Mucosa of rectum (tissue), 2 donors: ENCODE results near the gene FAHD1.

Experiments
- H3K27ac ChIP-seq, 2 donors: one replicate each; pipeline ENCODE4 v1.7.0; 2013; ENCODE audit warnings: inconsistent platforms in 2 of 2, low read depth in 2 of 2, low read length in 2 of 2
- H3K27me3 ChIP-seq, 2 donors: one replicate each; pipeline ENCODE4 v1.7.0; 2013; ENCODE audit warnings: low read length in 2 of 2; ENCODE audit not compliant: control insufficient read depth in 2 of 2, insufficient read depth in 2 of 2
- H3K36me3 ChIP-seq, 2 donors: one replicate each; pipeline ENCODE4 v1.7.0; 2013; ENCODE audit warnings: low read length in 2 of 2; ENCODE audit not compliant: control insufficient read depth in 2 of 2, insufficient read depth in 2 of 2
- H3K4me1 ChIP-seq, 2 donors: one replicate each; pipeline ENCODE4 v1.7.0; 2013; ENCODE audit warnings: low read length in 2 of 2, mild to moderate bottlenecking in 1 of 2; ENCODE audit not compliant: control insufficient read depth in 2 of 2, insufficient read depth in 2 of 2
- H3K4me3 ChIP-seq, 2 donors: one replicate each; pipeline ENCODE4 v1.7.0; 2013; ENCODE audit warnings: low read length in 2 of 2
- H3K9ac ChIP-seq, 2 donors: one replicate each; pipeline ENCODE4 v1.7.0; 2013; ENCODE audit warnings: low read length in 2 of 2, low read depth in 1 of 2, mild to moderate bottlenecking in 1 of 2
- H3K9me3 ChIP-seq, 2 donors: one replicate each; pipeline ENCODE4 v1.7.0; 2013; ENCODE audit warnings: low read length in 2 of 2; ENCODE audit not compliant: control insufficient read depth in 2 of 2
- donor health status: healthy.
- donor health status: Normal muscosa, but diverticular disease.

FAHD1 gene

GRCh38 chr16:1800701-1801100, 26.3 kb upstream of the FAHD1 start:
- Histone ChIP-seq H3K4me3 (no peak overlapping the region), H3K36me3 (no peaks in the 10 kb centered on the region), H3K27ac (no peak overlapping the region), H3K9ac (no peak overlapping the region), H3K9me3 (no peaks in the 10 kb centered on the region), H3K4me1 (no peaks in the 10 kb centered on the region), H3K27me3 (no peaks in the 10 kb centered on the region)

GRCh38 chr16:1807626-1808025, 19.4 kb upstream of the FAHD1 start:
- H3K36me3 ChIP-seq = peaks cover 14 to 23% of the 10 kb centered on the region in 2 donors
- H3K27ac ChIP-seq = no peak overlapping the region
- no peaks in the 10 kb centered on the region for H3K27me3 ChIP-seq
- no peak overlapping the region for H3K9ac ChIP-seq
- H3K4me3 ChIP-seq = no peak overlapping the region
- no peaks in the 10 kb centered on the region for H3K9me3 ChIP-seq
- no peaks in the 10 kb centered on the region for H3K4me1 ChIP-seq

- Histone ChIP-seq H3K9me3 (no peaks in the 10 kb centered on the region), H3K36me3 (peaks cover 14 to 23% of the 10 kb centered on the region in 2 donors), H3K9ac (no peak overlapping the region), H3K4me3 (no peak overlapping the region), H3K4me1 (no peaks in the 10 kb centered on the region), H3K27ac (no peak overlapping the region), H3K27me3 (no peaks in the 10 kb centered on the region)
Measured at GRCh38 chr16:1808691-1809090, 18.3 kb upstream of the FAHD1 start.

GRCh38 chr16:1809281-1809801, 17.7 kb upstream of the FAHD1 start:
- H3K27ac ChIP-seq = no peak overlapping the region
- H3K27me3 ChIP-seq = no peaks in the 10 kb centered on the region
- no peaks in the 10 kb centered on the region for H3K4me1 ChIP-seq
- H3K4me3 ChIP-seq = no peak overlapping the region
- H3K9me3 ChIP-seq = no peaks in the 10 kb centered on the region
- H3K9ac ChIP-seq = no peak overlapping the region
- H3K36me3 ChIP-seq = peaks cover 14 to 25% of the 10 kb centered on the region in 2 donors

GRCh38 chr16:1810106-1810505, 16.9 kb upstream of the FAHD1 start:
- Histone ChIP-seq H3K9ac (no peak overlapping the region), H3K4me1 (no peaks in the 10 kb centered on the region), H3K27me3 (no peaks in the 10 kb centered on the region), H3K27ac (no peak overlapping the region), H3K9me3 (no peaks in the 10 kb centered on the region), H3K36me3 (peaks cover 14 to 25% of the 10 kb centered on the region in 2 donors), H3K4me3 (no peak overlapping the region)

GRCh38 chr16:1810536-1810935, 16.5 kb upstream of the FAHD1 start:
- Histone ChIP-seq H3K27me3 (no peaks in the 10 kb centered on the region), H3K9ac (no peak overlapping the region), H3K4me1 (no peaks in the 10 kb centered on the region), H3K27ac (no peak overlapping the region), H3K9me3 (no peaks in the 10 kb centered on the region), H3K36me3 (peaks cover 17 to 29% of the 10 kb centered on the region in 2 donors), H3K4me3 (no peak overlapping the region)

GRCh38 chr16:1812732-1813163, 14.3 kb upstream of the FAHD1 start:
- H3K4me1 ChIP-seq = no peaks in the 10 kb centered on the region
- H3K27me3 ChIP-seq = no peaks in the 10 kb centered on the region
- H3K27ac ChIP-seq = no peak overlapping the region
- no peak overlapping the region for H3K4me3 ChIP-seq
- no peaks in the 10 kb centered on the region for H3K9me3 ChIP-seq
- H3K9ac ChIP-seq = peak overlapping the region in 1 of 2 donors; percentile 6
- H3K36me3 ChIP-seq = peaks cover 27 to 39% of the 10 kb centered on the region in 2 donors

- Histone ChIP-seq H3K4me3 (no peak overlapping the region), H3K9ac (no peak overlapping the region), H3K27ac (no peak overlapping the region), H3K9me3 (no peaks in the 10 kb centered on the region), H3K27me3 (no peaks in the 10 kb centered on the region), H3K36me3 (peaks cover 21 to 32% of the 10 kb centered on the region in 2 donors), H3K4me1 (no peaks in the 10 kb centered on the region)
Measured at GRCh38 chr16:1815461-1815860, 11.5 kb upstream of the FAHD1 start.

GRCh38 chr16:1816396-1817275, 10.4 kb upstream of the FAHD1 start:
- H3K36me3 ChIP-seq = peaks cover 21 to 38% of the 10 kb centered on the region in 2 donors
- no peak overlapping the region for H3K27ac ChIP-seq
- H3K9ac ChIP-seq = no peak overlapping the region
- H3K4me1 ChIP-seq = no peaks in the 10 kb centered on the region
- H3K4me3 ChIP-seq = no peak overlapping the region
- no peaks in the 10 kb centered on the region for H3K9me3 ChIP-seq
- H3K27me3 ChIP-seq = no peaks in the 10 kb centered on the region

- no peaks in the 10 kb centered on the region for H3K4me1 ChIP-seq
- no peak overlapping the region for H3K4me3 ChIP-seq
- peaks cover 21 to 42% of the 10 kb centered on the region in 2 donors for H3K36me3 ChIP-seq
- H3K9ac ChIP-seq = no peak overlapping the region
- no peak overlapping the region for H3K27ac ChIP-seq
- H3K27me3 ChIP-seq = no peaks in the 10 kb centered on the region
- H3K9me3 ChIP-seq = no peaks in the 10 kb centered on the region
Measured at GRCh38 chr16:1817276-1817589, 9.8 kb upstream of the FAHD1 start.
